ENCODE data around the gene PLXNB3.

PLXNB3 gene

DNA sequence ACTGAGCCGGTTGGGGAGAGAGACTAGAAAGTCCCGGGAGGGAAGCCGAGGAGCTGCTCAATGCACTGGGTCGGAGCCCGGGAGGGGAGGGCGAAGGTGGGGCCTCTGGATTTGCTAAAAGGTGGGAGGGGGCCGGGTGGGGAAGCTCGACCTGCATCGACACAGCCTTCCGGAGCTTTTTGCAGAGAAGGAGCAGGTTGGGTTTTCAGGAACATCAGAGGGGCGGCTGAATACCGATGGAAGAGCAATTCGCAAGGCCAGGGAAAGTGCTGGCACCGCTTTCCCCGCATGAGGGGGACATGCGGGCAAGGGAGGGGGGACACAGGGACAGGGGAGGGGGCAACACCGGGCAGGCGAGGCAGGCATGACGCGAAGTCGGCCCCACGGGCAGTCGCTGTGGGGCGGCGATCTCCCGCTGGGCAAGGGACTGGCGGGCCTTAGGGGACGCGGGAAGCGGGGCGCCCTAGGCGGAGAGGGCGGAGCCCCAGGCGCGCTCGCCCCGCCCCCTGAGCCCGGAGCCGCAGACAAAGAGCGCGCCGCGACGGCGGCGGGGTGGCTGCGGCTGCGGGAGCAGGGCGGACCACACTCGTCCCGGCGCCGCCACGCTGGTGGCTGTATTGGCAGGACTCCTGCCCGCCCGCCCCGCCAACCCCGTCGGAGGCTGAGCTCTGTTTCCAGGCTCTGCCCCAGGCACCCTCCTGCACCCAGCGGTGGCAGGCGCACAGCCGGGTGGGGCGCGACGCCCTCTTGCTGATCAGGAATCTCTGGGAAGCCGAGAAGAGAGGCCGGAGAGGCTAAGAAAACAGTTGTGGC, 54.7 kb downstream of the PLXNB3 start:
- peak; percentile 84 for DNase-seq

DNA sequence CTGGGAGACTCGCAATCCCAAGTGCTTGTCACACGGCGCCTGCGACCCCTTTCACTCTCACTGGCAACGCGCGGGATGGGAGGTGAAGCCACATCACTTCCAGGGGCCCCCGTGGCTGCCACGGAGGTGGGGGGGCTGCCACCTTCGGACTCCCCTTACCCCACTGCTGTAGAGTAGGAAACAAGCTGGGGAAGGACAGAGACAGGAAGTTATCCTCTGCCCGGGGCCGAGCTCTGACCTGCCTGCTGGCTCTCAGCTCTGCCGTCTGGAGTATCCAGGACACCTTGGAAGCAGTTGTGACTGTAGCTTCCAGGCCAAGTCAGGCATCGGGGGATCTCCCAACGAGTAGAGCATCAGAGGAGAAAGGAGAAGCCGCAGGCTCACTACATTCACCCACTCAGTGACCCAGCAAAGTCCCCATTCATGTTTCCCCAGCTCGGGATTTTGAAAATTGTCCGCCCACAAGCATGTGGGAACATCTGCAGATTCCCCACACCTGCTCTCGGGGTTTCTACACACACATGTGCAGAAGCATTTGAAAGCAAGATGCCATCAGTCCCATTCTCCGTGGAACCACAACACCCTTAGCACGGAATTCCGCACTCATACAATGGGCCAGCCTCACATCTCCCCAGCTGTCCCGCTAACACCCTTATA, 55.5 kb downstream of the PLXNB3 start:
- DNase-seq: no peak

DNA sequence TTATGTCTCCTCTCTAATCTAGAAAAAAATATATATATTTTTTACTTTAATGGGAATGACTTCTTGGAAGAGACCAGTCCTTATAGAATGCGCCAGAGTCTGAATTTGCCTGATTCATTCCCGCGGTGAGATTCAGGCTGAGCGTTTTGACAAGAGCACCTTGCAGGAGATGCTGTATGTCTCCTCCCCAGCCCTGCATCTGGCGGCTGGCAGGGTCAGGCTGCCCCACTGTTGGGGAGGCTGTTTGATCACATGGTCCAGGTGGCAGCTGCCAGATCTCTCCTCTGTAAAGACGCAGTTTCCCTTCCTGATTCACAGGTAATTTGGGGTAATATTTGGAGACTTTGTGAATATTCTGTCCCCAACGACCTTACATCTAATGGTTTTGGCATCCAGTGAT, 56.6 kb downstream of the PLXNB3 start:
- no peak for DNase-seq

DNA sequence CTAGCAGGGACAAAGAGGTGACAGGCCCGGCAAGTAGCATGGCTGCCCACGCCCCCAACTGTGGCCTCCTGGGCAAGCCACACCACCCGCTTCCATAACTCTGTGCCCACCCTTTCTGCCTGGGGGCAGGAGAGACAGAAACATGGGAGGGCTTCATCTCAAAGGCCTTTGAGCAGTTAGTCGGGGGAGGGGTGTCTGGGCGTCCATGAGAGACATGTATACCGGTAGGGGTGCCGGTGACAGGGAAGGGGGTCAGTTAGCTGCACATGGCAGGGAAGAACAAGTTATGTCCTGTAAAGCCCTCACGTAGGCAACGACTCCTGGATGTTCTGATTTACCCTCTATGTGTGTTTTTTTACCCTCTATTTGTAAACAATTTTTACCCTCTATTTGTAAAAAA, 57.0 kb downstream of the PLXNB3 start:
- DNase-seq: no peak

DNA sequence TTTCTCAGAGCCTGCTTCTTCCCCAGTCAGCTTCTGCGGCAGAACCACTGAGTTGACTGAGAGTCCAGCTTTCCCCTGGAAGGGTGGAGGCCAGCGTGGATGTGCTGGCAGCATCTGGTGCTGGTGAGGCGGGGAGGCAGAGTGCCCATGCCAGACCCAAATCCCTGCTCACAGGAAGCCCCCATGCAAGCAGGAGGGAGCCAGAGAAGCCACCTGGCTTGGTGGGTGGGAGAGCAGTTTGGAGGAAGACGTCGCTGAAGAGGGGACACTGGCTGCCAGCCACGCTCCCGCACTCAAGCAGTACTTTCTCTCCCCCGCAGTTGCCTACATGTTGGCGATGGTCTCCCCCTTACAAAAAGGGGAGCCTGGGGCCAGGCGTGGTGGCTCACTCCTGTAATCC, 60.3 kb downstream of the PLXNB3 start:
- DNase-seq: no peak

DNA sequence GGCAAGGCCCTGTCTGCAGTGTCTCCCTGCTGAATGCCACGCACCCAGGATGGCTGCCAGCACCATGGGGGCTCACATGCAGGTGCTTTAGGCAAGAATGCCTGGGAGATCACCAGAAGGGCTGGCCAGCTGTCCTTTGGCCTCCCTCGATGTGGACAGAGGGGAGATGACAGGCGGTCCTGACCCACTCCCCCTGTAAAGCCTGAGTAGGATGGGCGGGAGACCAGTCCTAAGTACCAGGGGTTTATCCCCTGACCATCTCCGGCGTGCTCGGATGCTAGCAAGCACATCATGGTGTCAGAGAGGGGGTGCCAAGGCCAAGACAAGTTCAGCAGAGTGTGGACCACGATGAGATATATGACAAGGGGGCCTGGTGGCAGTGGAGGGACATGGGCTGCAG, 61.0 kb downstream of the PLXNB3 start:
- no peak for DNase-seq
